HG02798 (cell line): ENCODE results near the gene TTI1.
"Not testable (repeated sequence)": the region's sequence is repeated elsewhere in the genome, so short reads cannot be mapped to it uniquely, and the experiment has no call there.

Experiments used
- ATAC-seq: cut with Tn5 transposase; IDR thresholded peaks from one replicate; pipeline ENCODE4 v1.9.1; 2021; ENCODE audit warnings: mild to moderate bottlenecking; ENCODE audit not compliant: unreplicated experiment, poor library complexity

The TTI1 gene

DNA sequence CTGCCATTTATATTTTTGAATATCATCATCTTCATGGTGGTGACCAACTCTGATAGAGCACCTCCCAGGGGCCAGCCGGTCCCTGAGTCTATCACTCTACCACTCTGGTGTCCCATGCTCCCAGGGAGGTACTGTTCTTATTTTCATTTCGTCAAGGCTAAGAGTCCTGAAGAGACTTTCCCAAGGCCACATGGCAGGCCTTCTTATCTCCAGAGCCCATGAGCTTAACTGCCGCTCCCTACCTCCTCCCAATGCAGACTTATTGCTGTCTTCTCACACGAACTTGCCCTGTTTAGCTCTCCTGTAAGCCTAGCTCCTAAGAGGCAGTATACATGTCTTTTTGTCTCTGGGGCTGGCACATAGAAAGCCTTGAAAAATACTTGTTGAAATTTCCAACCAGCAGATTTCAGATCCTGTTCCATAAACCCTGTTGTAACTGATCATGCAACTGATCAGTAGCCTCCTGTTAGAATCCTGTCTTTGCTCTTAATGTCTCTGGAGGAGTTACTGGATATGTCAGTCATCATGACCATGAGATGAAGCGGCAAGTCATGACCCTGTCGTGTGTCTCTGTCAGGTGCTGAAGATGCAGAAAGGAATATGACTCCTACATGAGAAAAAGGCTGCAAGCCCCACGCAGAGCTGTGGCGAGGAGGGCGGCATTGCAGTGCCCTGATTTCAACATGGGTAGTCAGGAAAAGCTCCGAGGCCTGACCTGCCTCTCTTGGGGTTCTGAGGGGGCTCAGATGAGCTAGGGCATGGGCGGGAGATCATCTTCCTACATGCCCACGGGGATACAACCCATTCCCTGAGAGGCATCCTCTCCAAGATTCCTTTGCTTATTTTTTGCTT lies 60.0 kb downstream of the TTI1 start:
- ATAC-seq = no peak

DNA sequence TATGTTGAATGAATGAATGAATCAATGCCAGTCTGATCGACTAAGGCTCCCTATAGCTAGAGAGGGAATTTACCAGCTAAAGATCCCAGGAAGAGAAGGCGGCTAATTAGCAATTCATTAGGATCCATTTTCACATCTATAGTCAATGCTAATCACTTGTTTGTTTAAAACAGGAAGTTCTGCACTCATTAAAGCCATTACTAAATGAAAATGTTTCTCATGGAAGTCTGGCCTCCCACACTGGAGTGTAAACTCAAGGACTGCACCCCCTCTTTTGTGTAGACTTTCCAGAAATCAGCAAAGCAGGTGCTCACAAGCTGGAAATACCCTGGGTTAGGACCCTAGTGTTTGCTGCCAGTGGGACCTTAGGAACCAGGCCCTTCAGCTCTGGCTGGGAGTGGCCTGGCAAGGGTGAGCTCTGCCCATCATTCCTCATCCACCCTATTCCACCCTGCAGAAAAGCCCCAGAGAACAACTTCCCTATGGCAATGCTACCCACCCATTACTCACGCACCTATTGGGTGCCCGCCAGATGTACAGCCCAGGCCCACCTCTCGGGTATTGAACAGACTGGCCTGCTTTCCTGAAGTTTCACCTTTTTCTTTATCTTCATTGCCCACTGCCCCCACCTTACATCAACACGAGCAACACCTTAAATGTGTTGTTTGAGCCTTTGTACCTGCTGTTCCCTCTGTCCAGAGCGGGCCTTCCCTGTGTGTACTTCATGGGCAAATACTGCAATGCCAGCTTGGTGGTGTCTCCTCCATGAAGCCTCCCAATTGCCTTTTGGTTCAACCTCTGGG lies 60.8 kb downstream of the TTI1 start:
- ATAC-seq = no peak

DNA sequence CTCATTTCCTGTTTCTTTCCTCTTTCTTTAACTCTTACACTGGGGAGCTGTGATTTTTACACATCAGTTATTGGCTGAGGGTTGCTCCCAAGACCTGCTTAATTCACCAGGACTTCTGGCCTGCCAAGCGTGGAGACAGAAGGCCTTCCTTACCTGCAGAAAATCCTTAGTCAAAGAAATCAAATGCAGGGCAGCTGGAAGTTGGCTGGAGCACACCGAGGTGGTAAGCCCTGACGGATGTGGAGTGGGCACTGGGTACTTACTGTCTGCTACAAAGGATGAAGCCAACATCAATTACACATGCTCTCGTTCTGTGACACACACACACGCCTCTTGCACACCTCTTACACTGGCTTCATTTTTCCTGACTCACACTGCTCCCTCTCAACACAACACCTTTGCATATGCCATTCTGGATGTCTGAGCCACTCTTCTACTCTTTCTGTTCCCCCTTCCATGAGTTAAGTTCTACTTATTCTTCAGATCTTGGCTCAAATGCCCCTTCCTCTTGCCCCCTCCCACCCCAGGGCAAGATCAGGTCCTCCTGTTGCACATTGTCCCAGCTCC lies 61.6 kb downstream of the TTI1 start:
- no peak for ATAC-seq

DNA sequence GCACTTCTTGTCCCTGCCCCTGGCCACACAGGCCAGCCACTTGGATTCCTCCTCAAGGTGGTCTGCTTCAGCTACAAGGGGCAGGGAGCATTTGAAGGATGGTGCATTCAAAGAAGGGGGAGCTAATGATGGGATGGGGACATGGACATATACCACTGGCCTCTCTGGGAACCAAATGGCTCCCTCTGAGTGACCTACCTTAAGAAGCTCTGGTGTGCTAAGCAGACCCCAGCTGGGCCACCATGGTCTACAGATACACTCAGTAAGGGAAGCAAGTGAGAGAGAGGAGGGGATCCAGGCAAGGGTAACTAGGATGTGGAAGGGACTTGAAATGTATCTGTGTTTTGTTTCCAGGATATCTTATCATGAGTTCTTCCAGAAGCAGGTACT lies 62.4 kb downstream of the TTI1 start:
- no peak for ATAC-seq

DNA sequence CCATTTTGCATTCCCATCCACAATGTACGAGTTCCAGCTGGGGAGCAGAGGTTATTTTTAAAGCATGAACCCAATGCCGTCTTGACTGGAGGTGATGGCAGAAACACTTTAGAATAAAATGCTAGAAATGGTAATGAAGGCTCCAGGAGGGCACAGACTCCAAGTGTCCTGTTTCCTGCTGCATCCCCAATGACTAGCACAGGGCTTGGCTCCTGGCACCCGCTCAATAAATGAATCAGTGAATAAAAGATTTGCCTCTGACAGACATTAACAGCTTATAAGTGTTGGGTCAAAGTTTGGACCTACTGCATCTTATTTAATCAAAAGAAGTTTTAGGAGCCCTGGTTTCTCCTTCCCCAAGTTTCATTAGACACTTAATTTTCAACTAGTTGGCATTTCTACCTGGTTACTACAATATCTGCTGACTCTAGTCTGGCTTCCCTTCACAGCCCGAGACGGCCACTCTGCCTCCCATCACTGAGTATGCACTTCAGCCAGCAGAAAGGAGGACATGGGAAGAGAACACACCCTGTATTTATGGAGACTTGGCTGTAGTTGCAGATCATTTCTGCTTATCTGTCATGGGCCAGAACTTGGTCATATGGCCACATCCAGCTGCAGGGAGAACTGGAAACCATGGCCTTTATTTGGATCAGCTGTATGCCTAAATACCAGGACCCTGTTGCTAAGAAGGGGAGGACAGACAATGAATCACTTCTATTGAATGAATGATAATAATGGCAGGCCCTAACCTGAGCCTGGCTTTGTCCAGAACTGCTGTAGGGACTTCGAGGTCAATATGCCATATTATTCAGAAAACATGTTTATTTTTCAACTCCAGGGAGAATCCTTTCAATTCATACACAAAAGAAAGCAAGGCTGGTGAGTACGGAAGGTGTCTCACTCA lies 63.1 kb downstream of the TTI1 start:
- no peak for ATAC-seq

DNA sequence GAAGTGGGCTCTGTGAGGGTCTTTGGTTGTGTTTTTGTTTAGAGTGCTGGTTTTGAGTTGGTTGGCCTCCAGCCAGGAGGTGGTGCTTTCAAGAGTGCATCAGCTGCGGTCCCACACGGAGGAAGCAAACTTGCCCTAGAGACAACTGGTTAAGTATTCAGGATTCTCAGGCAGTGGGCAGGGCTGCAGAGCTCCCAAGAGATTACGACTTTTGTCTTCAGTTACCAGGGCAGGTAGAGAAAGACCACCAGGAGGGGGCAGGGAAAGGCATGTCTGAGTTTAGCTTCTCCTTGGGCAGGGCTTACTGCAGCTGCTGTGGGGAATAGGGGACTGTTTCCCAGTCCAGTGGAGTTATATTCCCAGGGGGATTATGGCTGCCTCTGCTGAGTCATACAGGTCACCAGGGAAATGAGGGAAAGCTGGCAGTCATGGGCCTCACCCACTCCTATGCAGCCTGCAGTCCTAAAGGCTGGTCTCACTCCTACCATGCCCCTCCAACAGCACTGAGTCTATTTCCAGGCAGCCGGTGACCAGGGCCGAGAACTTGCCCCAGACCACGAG lies 64.3 kb downstream of the TTI1 start:
- ATAC-seq = no peak

DNA sequence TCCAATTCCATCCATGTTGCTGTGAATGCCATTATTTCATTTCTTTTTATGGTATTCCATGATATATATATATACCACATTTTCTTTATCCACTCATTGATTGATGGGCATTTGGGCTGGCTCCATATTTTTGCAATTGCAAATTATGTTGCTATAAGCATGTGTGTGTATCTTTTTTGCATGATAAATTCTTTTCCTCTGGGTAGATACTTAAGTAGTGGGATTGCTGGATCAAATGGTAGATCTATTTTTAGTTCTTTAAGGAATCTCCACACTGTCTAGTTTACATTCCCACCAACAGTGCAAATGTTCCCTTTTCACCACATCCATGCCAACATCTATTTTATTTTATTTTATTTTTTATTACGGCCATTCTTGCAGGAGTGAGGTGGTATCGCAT lies 69.8 kb downstream of the TTI1 start:
- ATAC-seq = not testable (repeated sequence)

DNA sequence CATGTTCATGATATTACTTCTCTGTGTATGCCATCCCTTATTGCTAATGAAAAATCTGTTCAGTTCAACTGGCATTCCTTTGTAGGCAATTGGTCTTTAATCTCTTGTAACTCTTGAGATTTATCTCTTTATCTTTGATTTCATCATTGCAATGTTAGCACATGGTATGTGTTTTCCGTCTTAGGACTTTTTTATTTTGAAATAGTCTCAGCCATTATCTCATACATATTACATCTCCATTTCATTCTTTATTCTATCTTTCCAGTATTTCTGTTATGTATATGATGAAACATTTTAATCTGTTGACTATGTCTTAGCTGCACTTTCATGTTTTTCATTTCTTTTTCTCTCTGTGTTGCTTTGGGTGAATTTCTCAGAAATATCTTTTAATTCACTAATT lies 72.2 kb downstream of the TTI1 start:
- no peak for ATAC-seq

DNA sequence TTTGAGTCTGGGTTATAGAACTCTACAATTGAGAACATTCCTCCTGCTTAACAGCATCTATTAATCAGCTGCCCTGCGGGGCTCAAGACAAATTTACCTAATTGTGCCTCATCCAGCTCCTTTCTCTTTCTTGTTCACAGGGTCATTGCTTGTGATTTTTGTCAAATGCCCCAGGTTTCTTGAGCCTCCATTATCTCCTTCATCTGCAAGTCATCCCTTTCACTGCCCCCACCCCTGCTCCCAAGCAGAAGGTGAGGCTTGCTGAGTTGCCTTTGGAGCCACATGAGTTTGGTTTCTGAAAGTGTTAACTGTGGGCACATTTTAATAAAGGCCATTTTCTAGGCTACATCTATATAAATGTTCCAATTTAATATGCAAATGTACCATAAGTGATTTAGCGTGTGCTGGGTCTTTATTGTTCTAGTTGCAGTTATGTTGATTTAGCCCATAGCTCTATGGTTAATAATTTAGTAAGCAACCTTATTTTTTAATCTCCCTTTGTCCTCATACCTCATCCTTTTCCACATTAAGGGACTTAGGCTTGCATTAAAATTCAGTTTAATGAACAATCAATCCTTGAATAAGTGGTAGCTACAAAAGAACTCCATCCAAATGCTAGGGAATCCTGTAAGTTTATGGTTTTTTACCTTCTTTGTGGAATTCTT lies 74.3 kb downstream of the TTI1 start:
- no peak for ATAC-seq

DNA sequence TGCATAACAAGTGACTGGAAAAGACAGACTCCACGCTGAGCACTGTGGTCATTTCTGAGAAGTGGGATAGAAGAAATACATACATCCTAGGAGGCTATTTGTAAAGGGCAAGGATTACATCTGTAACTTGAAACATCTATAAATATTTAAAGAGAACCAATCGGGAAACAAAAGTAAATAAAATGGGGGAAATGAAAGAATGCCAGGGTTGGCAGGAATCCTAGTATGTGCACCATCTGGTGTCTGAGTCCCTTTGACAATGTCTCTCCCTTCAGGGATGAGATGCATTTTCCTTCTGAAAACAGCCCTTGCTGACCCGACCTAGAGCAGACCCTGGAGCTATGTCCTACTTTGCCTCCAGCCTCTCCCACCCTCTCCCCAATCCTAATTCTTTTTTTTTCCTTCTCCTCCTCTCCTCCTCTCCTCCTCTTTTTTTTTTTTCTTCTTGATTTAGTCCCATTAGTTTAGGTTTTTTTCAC lies 77.1 kb downstream of the TTI1 start:
- no peak for ATAC-seq

DNA sequence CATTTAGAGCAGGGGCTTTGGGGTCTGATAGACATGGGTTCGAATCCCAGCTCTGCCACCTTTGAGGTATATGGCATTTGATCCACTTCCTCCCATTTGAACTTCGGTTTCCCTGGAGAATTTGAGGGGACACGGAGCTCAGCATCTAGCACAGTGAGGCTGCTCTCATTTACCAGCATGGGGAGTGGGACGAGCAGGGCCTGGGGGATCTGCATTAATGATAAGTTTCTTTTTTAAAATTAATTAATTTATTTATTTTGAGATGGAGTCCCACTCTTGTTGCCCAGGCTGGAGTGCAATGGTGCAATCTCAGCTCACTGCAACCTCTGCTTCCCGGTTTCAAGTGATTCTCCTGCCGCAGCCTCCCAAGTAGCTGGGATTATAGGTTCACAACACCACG lies 77.7 kb downstream of the TTI1 start:
- no peak for ATAC-seq

DNA sequence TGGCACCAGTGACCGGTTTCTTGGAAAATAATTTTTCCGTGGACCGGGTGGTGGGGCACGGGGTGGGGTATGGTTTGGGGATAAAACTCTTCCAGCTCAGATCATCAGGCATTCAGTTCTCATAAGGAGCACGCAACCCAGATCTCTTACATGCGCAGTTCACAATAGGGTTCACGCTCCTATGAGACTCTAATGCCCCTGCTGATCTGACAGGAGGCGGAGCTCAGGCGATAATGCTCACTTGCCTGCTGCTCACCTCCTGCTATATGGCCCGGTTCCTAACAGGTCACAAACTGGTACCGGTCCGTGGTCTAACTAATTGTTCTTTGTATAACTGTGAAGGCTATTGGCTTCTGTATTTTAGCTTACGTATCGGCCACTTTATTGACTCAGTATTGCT lies 78.6 kb downstream of the TTI1 start:
- ATAC-seq = no peak

DNA sequence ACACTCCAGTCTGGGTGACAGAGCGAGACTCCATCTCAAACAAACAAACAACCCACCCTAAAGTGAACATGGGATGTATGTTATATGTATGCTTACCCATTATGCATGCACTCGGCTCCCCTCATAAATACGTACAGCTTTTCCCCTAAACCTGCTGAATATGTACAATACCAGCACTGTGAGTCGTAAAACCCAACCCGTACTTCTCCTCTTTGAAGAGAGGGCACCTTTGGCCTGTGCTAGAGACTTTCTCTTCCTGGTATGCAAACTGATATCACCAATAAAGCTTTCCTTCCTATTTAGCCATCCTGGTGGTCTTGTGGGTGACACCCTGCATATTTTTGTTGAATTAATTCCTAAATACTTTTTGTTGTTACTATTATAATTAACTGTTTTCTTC lies 79.1 kb downstream of the TTI1 start:
- no peak for ATAC-seq

DNA sequence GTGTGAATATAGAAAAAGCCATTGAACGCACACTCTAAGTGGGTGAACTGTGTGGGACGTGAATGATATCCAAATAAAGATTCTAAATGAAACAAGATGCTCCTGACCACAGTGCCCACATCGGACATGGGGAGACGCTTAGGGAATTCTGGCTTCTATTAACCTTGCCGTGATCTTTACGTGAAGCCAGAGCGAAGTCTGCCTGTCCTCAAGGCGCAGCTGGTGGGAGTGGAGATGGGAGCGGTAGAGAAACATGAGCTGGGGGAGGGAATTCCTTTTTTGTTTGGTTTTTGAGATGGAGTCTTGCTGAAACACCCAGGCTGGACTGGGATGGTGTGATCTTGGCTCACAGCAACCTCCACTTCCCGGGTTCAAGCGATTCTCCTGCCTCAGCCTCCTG lies 84.3 kb downstream of the TTI1 start:
- ATAC-seq = no peak

DNA sequence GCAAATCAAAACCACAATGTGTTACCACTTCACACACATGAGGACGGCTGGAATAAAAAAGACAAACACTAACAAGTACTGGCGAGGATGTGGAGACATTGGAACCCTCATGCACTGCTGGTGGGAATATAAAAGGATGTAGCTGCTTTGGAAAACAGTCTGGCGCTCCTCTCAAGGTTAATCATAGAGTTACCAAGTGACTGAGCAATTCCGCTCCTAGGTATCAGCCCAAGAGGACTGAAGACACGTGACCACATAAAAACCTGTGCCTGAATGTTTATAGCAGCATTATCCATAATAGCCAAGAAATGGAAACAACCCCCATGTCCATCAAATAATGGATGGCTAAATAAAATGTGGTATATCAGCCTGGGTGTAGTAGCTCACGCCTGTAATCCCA lies 85.3 kb downstream of the TTI1 start:
- no peak for ATAC-seq

DNA sequence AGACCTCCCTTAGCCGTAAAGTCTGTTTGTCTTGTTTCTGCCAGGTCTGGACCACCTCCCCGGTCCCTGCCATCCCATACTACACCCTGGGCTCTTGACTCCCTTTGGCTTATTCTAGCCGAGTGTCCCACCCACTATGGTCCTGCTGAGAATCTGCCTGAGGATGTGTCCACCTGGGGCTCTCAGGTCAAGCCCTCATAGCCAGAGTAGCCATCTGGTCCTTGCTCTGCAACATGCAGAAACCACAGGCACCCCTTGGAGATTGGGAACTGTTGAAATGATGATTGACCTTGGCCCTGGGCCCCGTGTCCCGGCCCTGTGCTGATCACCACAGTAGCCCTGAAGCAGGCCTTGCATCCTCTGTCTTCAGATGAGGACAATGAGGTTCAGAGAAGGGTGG lies 86.3 kb downstream of the TTI1 start:
- ATAC-seq = no peak

DNA sequence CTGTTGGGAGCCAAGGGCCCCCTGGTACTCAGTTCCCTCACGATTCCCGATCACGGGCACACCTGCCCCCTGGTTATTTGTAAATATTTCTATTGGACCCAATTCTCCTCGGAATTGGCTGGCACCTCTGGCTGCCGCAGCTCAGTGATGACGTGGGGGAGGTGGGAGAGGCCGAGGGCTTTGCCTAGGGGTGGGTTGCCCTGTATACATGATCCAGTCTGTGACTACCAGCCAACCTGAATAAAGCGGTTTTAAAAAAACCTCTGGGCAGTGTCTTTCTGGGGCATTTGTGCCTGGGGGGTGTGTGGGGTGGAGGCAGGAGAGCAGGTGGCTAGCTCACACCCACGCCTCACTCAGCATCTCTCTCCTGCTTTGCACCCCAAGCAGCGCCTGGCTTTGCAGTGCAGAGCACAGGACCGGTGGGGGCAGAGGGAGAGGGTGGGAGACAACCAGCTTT lies 88.1 kb downstream of the TTI1 start:
- ATAC-seq = no peak

DNA sequence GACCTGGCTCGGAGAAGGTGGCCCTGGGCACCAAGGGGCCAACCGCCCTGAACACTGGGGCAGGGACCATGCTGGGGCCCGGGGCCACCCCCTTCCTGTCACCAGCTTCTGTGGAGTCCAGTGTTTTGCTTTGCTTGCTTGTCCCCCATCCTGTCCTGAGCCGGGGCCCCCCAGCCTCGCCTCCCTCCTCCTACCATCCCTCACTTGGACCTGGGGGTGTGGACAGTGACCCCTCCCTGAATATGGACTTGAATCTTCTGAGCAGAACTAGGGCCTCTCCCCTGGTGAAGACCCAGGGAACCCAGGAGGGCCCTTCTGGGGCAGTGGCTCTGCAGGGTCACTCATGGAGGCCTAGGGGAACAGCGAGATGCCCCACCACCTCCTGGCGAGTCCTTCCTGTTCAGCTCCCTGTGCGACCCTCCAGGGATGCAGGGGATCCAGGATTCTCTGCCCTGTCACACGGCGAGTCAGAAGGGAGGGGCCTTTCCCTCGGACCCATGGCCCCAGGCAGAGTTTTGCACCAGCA lies 88.7 kb downstream of the TTI1 start:
- ATAC-seq = no peak
